Smooth muscle cell of the brain vasculature (primary cell): ENCODE data around the gene SNHG17.
A peak's percentile ranks its signal among the peaks of the same experiment; 100 is the strongest.
"Not testable (repeated sequence)": the region's sequence is repeated elsewhere in the genome, so short reads cannot be mapped to it uniquely, and the experiment has no call there.

Source experiments
- DNase-seq: peaks from one replicate; pipeline ENCODE4 v3.0.0-alpha.2; 2012; ENCODE audit warnings: low read depth, low spot score

The SNHG17 gene

DNA sequence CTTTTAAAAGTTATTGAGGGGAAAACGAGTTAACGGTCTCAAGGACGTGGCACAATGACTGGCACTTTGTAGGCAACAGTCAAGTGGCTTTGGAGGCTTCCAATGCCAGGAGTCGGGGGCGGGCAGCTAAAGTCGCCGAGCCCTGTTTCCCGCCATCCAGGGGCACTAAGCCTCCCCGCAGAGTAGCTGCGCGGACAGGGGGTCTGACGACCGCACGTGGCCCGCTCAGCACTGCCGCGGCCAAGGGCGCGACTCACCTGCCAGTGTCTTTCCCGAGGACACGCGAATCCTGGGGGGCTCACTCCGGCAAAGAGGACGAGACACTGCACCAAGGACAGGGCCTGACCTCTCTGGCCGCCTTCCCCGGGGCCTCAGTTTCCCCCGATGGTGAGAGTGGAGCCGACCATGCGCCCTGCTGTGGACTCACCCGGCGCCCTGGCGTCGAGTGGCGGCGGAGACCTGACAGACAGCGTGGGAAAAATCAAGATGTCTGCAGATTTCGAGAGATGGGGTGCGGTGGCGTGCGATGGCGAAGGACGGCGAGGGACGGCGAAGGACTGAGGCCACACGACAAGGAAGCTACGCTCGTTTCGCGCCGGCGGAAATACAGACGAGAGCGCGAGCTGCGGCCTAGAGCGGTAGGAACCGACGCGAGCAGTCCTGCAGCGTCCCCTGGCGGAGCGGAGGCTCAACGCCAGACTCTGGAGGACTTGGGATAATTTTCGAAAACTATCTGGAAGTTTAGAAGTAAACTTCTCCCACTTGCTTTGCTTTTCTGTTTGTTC, at the start of gene SNHG17:
TSS of gene SNHG17 (minus strand) at position 559 of the 785 bp plus-strand sequence.
- DNase-seq = peak; percentile 83

DNA sequence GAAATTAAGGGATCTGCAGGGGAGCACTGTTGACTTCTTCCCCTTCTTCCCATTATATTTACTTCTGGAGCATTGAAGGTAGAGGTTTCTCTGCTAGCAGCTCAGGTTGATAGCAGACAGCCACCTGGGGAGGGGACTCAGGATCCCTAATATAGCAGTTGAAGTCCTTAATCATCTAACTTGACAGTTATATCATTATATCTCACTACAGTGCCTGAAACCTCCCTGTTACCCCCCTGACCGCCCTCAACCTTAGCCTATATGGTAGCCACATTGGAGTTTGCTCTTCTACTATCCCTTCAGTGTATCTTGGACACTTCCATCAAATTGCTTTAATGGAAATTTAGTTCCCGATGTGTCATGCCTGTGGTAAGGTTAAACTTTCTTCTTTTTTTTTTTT, 44.5 kb upstream of the SNHG17 start:
- DNase-seq = no peak

DNA sequence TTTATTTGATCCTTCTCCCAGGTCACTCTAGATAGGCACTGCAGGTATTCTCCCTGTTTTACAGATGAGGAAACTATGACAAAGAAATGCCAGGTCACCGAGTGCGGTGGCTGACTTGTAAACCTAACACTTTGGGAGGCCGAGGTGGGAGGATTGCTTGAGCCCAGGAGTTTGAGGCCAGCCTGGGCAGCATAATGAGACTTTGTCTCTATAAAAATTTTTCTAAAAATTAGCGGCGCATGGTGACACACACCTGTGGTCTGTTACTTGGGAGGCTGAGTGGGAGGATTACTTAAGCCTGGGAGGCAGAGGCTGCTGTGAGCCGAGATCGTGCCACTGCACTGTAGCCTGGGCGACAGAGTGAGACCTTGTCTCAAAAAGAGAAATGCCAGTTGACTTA, 42.6 kb upstream of the SNHG17 start:
- DNase-seq = no peak

DNA sequence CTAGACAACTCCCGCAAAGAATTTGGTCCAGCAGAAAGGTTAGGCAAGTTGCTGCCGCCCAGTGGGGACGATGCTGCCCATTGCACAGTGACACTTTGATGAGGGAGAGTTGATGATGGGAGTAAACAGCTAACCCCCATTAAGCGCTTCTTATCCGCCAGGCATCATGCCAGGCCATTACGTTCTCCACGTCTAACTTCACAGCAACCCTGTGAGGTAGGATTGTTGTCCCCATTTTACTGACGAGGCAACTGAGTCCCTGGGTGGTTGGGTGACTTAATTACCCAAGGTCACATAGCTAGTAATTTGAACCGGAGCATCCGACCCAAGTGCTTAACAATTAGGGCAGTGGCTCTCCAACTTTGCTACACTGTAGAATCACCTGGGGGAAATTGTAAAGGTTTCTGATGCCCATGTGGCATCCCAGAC, 38.3 kb upstream of the SNHG17 start:
- no peak for DNase-seq

DNA sequence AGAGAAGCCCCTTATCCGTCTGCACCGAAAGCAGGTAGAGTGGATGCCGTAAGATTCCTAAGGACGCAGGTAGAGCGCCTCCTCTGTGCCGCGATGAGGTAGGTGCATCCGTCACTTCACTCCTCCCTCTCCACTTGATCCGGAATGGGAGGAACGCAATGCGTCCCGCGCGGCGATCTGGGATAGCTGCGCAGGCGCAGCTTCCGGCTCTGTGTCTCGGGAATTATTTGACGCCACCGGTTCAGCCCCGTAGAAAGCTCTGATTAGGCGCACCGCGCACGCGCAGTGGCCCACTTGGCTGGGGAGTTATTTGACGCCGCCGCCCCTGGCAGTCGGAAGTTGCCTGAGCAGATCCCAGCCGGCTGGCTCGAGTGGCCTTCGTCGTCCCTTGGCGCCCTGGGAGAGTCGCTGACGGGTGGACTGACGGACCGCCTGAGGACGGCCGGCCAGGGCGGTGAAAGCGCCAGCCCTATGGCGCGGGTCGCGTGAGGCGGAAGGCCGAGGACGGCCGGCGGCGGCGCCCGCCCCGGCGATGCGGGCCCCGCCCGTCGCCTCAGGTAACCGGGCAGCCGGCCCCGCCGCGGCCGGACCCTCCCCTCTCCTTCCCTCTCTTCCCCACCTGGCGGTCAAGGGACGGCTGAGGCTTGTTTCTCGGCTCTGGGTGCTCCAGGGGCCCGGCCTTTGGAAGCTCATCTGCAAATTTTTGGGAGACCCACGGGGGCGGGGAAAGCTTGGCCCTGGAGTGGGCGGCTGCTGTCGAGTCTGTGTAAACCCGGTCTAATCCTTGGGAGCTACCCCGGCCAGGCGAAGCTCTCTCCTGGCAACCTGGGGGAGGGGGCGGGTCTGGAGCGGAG, 37.6 kb upstream of the SNHG17 start, which contains the start of gene RALGAPB:
TSS of gene RALGAPB (plus strand) at position 331 of the 854 bp plus-strand sequence. CDS start 15,590 bp downstream, outside the sequence.
- DNase-seq = peak; percentile 97

DNA sequence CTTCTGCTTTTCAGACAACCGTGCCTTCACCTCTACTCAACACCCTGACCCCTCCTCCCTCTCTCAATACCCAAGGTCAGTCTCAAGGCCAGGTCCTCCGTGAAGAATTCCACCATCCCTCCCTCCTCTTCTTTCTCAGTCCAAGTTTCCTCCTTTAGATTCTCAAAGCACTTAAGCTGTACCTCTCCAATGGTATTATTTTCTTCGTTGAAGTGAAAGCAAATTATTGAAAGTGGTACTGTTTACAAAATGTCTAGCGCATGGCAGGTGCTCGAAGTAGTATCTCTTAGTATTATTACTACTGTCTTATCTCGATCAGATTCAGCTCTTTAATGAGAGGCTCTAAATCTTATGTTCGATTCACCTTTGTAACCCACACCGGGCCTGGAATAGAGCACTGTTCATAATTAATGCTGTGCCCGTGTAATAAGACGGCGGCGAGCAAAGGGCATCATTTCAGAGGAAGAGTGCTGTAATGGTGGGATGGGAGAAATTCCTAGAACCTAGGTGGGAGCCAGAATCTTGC, 36.9 kb upstream of the SNHG17 start:
- no peak for DNase-seq

DNA sequence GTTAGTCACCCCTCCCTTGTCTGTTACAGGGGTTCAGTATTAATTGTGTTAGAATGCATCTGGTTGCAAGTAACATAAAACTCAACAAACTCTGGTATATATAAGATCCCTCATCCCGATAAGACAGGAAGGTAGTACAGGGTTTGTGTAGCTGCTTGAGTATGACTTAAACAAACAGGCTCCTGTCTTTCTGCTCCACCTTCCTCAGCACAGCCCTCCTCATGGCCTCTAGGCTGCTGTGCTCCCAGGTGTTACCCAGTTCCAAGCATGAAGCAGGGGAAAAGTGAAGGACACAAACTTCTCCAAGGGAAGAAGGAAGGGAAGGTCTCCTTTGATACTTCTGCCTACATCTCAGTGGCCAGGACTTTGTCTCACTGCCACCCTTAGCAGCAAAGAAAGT, 36.1 kb upstream of the SNHG17 start:
- DNase-seq = no peak

DNA sequence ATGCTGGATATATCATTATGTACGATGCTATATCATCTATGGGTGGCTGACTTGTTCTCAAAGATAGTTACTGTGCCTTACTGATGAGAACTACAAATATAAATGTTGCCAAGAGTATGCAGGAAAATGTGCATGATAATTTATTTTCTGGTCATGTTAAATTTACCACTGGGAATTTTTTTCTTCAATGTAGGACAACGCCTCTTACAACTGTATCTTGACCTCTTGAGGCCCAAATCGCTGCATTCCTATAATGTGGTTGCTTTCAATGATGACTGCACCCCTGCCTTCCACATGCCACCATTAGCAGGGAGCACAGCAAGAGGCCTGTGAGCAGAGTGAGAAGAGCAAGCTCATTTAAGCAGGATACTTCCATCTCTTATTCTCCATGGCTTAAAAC, 31.9 kb upstream of the SNHG17 start:
- DNase-seq = no peak

DNA sequence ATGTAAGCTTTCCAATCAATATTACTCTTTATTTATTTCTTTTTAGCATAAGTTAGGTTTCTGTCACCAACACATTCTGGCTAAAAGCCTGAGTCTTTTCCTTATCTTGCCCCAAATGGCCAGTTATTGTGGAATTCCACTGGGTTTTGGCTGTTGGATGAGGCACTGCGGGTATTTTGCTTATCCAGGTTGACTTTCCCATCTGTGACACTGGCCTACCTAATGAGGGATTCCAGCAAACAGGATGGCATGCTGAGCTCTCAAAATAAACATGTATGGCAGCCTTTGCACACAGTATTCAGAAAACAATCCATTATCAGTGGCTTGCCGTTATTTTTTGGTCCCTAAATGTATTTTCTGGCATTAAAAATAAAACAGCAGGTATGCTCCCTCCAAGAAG, 31.0 kb upstream of the SNHG17 start:
- no peak for DNase-seq

DNA sequence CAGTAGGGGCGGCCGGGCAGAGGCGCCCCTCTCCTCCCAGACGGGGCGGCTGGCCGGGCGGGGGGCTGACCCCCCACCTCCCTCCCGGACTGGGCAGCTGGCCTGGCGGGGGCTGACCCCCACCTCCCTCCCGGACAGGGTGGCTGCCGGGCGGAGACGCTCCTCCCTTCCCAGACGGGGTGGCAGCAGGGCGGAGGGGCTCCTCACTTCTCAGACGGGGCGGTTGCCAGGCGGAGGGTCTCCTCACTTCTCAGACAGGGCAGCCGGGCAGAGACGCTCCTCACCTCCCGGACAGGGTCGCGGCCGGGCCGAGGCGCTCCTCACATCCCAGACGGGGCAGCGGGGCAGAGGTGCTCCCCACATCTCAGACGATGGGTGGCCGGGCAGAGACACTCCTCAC, 26.4 kb upstream of the SNHG17 start:
- not testable (repeated sequence) for DNase-seq

DNA sequence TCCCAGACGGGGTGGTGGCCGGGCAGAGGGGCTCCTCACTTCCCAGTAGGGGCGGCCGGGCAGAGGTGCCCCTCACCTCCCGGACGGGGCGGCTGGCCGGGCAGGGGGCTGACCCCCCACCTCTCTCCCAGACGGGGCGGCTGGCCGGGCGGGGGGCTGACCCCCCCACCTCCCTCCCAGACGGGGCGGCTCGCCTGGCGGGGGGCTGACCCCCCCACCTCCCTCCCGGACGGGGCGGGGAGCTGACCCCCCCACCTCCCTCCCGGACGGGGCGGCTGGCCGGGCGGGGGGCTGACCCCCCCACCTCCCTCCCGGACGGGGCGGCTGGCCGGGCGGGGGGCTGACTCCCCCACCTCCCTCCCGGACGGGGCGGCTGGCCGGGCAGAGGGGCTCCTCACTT, 26.0 kb upstream of the SNHG17 start:
- DNase-seq = not testable (repeated sequence)

DNA sequence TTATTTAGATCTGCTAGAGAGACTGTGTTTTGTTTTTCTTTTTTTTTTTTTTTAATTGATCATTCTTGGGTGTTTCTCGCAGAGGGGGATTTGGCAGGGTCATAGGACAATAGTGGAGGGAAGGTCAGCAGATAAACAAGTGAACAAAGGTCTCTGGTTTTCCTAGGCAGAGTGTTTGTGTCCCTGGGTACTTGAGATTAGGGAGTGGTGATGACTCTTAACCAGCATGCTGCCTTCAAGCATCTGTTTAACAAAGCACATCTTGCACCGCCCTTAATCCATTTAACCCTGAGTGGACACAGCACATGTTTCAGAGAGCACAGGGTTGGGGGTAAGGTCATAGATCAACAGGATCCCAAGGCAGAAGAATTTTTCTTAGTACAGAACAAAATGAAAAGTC, 25.5 kb upstream of the SNHG17 start:
- not testable (repeated sequence) for DNase-seq

DNA sequence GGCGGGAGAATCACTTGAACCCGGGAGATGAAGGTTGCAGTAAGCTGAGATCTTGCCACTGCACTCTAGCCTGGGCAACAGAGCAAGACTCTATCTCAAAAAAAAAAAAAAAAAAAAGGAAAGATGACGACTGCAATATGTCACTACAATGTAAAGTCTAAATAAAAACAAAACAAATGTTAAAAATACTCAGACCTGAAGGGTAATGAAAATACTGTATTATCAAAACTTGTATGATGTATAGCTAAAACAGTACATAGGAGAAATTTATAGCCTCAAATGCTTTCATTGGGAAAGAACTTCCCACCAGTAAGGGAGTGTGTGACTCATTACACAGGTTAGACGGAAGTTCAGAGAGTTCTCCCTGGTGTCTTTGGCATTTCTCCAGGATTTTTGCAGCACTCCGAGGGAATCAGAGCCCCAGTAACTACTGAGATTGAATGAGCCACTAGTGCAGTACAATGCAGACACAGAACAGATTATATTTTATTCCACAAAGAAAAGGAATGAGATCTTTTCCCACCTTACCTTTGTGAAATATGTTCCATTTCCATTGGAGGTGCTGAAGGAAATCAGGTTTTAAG, 25.0 kb upstream of the SNHG17 start:
- DNase-seq = peak; percentile 89

DNA sequence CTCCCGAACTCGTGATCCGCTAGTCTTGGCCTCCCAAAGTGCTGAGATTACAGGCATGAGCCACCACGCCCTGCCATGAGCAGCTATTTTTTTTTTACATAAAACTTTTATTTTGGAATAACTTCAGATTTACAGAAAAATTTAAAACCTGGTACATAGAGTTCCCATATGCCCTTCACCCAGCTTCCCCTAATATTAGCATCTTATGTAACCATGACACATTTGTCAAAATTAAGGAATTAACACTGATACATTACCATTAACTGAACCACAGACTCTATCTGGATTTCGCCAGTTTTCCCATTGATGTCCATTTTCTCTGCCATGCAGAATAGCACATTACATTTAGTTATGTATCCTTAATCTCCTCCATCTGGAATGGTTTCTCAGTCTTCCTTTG, 23.2 kb upstream of the SNHG17 start:
- DNase-seq = no peak

DNA sequence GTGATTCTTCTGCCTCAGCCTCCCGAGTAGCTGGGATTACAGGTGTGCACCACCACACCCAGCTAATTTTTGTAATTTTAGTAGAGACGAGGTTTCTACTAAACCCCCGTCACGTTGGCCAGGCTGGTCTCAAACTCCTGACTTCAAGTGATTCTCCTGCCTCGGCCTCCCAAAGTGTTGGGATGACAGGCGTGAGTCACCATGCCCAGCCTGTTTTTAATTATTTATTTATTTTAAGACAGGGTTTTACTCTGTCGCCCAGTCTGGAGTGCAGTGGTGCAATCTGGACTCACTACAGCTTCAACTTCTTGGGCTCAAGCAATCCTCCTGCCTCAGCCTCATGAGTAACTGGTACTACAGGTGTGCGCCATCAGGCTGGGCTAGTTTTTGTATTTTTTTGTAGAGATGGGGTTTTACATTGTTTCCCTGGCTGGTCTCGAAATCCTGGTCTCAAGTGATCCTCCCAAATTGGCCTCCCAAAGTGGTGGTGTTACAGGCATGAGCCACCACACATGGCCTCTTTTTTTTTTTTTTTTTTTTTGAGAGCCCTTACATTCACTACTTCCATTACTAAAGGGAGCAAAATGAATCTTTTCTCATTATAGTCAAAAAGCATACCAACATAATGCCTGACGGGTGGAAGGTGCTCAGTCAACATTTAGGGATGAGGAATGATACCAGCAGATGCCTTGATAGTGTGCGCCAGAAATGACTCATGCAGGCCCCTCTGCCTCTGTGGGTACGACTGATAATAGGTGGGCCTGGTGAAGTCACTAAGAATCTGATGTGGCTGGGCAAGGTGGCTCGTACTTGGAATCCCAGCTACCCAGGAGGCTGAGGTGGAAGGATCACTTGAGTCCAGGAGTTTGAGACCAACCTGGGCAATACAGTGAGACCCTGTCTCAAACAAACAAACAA, 19.7 kb upstream of the SNHG17 start:
- no peak for DNase-seq

DNA sequence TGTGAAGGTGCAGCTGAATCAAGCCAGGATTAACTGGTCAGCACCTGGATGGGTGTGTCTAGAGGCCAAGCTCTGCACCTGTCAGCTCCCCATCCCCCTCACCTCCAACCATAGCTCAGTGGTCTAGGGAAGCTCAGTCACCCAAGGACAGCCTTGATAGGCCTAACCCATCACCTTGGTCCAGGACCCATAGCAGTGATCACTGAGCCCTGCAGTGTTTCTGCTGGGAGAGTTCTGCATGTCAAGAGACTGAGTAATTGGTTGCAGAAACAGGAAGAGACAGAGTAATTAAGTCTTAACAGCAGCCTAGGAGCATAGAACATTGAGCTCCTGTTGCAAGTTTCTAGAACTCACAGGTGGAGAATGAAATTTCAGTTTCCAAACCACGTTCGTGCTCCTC, 18.8 kb upstream of the SNHG17 start:
- no peak for DNase-seq

DNA sequence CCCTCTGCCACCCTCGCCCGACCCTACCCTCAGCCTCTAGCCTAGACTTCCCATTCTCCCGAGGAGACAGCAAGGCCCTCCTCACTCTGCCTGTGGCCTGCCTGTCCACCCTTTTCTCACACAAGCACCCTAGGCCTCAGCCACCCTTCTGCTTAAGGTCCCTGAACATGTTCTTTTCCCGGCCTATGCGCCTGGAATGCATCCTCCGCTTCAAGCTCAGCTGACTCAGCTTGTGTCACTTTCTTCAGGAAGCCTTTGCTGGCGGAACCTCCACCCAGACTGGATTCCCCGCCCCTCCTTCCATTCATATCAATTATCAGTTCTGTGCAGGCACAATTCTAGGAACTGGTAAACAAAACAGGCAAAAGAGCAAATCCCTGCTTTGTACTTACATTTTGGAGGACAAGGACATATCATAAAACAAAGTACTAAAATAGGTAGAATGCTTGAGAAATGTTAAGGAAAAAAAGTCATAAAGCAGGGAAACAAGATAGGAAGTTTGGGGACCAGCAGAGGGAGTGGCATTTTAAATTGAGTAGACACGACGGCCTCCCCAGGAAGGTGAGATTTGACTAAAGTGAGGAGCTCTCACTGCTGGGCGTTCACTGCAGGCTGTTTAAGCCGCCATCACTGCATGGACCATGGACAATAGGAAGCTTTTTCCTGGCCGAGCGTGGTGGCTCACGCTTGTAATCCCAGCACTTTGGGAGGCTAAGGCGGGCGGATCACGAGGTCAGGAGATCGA, 17.9 kb upstream of the SNHG17 start:
- no peak for DNase-seq

DNA sequence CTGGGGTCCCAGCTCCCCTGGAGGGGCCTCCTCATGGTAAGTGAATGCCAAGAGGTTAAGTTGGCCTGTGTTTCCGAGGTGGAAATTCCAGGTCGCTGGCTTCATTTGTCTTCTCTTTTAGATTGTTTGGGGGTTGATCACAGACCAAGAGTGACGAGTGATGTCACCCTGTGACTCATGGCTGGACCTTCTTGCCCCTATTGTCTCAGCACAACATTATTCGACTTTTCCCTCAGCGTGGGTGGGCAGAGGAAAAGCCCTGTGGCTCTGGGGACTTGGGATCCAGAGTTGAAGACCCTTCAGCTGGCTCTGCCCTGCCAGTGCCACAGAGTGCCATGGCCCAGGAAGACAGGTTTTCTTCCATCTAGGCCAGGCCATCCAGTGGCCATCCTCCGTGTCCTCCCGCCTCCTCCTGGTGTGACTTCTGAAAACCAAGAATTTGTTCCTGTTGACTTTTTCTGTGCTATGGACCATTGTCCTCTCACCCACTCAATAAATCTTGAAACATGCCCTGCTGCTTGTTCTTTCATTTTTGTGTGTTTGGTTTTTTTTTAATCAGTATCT, 15.4 kb upstream of the SNHG17 start:
- DNase-seq = no peak

DNA sequence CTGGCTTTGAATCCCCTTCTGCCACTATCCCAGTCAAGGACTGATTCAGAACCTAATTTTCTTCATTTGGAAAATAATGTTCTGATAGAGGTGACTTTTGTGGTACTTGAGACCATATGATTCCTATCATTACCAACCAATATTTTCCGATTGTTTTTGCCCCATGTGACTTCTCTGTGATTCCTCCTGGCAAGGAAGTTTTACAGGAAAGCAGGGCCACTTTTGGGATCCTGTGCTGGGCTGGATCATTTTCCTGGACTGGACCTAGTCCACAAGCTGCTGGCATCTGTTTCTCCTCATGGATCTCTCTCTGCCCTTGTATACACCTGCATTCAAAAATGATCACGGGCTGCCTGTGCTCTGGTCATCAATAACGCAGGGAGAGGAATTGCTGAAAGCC, 13.9 kb upstream of the SNHG17 start:
- DNase-seq = no peak
